Activated CD4-positive, alpha-beta T cell treated with anti-CD3 and anti-CD28 coated beads for 36 hours (primary cell): ENCODE measurements around the gene RASA2. TPM values are rescaled to one million over a fixed set of nuclear protein-coding genes. Genes with fewer than 3 reads are reported as not detected.

Source experiments
- ATAC-seq: fragments of 200-7000 bp; cut with Tn5 transposase; one replicate; pipeline ENCODE4 v1.10.0; 2021; ENCODE audit warnings: mild to moderate bottlenecking, moderate library complexity
- CTCF ChIA-PET: fragments of 350-600 bp; sonication (Branson Sonifier 250); formaldehyde crosslinking; loops from one replicate; lab custom pipeline; 2021; ENCODE audit warnings: antibody characterized with exemption; lab: Charles Lee
- POLR2A ChIA-PET: fragments of 350-600 bp; sonication (Branson Sonifier 250); formaldehyde crosslinking; loops from one replicate; lab custom pipeline; 2021; ENCODE audit warnings: antibody characterized with exemption, inconsistent platforms; lab: Charles Lee
- DNase-seq: peaks from one replicate; pipeline ENCODE4 v3.0.0-alpha.2; 2020
- H3K27ac Mint-ChIP-seq: one replicate; pipeline ENCODE4 v1.8.0; 2021; ENCODE audit warnings: mixed read lengths
- H3K27me3 Mint-ChIP-seq: one replicate; pipeline ENCODE4 v1.8.0; 2021; ENCODE audit warnings: mixed read lengths
- H3K36me3 Mint-ChIP-seq: one replicate; pipeline ENCODE4 v1.8.0; 2021; ENCODE audit warnings: low read depth, mixed read lengths
- H3K4me1 Mint-ChIP-seq: one replicate; pipeline ENCODE4 v1.8.0; 2021; ENCODE audit warnings: mixed read lengths
- H3K4me3 Mint-ChIP-seq: one replicate; pipeline ENCODE4 v1.8.0; 2021; ENCODE audit warnings: mild to moderate bottlenecking, moderate library complexity, mixed read lengths
- H3K9me3 Mint-ChIP-seq: one replicate; pipeline ENCODE4 v1.8.0; 2021; ENCODE audit warnings: low read depth, mixed read lengths
- intact Hi-C, 2 experiments: fragments of 100-400 bp; cut with DNase I in 1 of 2; cut with micrococcal nuclease in 1 of 2; formaldehyde crosslinking; loops; one replicate each; pipeline versions ENCODE4 v1.14.2 to v1.15.1; 2022 to 2024; cut with DNase I, micrococcal nuclease
- total RNA-seq, 2 experiments: library from RNA; stranded (reverse); gene quantifications; one replicate each; pipeline ENCODE4 v1.2.3, GENCODE V29; 2021

RASA2 gene
- total RNA-seq, 2 experiments from 2014 or later: 30.8 to 32.0 TPM

DNA sequence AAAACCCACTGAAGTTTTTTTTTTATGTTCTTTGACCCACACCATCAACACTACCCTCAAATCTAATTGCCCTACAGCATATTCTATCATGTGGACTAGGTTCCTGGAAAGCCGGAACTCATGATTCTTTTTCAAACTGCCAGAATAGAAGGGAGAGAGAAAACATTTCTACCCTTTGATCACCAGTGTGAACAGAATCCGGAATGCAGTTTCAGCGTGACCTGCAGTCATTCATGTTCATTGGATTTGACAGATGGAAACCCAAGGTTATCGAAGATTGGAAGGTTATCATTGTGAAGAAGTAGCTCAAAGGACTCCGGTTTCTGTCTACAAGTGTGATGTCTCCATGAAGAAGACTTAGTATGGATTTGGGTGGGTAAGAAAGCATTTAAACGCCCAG, 39.4 kb upstream of the RASA2 start:
- Mint-ChIP-seq H3K4me3 (no peak overlapping the region), H3K27me3 (no peaks in the 10 kb centered on the region), H3K9me3 (no peaks in the 10 kb centered on the region), H3K4me1 (peaks cover 13% of the 10 kb centered on the region), H3K27ac (peak overlapping the region; percentile 38), H3K36me3 (peaks cover 16% of the 10 kb centered on the region)
- DNase-seq: no peak
- intact Hi-C loops: no loop called here
- ATAC-seq: no peak
- ChIA-PET CTCF (interaction anchor here (0.7 to 4.7 kb wide), 3 partner anchors 74 to 1199 kb away, joined by 3 to 24 read pairs (median 3); no protein-coding TSS in a partner anchor), POLR2A (no interaction called here)

DNA sequence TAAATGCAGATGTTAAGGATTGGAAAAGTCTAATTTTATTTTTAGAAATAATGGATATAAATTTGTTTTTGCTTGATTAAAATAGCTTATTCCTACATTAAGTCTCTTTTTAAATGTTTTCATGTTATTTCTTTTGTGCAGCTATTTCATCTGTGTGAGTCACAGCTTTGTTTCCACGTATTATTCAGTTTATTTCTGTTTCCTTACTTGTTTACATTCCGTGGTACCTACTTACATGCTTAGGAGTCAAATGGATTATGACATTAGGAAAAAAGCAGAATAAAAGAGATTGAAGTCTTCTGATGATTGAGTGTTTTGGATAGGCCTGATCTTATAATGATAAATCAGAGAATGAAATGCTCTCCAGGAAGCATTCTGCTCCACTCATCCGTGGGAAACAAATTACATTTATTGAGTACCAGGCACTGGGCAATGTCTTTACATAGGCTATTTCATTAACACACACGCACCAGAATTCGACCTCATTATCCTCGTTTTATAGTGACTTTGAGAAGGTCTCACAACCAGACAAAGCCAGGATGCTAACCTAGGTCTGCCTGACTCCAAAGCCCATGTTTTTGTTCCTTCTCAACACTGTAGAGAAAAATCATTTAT, 38.1 kb upstream of the RASA2 start:
- H3K27ac Mint-ChIP-seq: peak overlapping the region; percentile 45
- no peak overlapping the region for H3K4me3 Mint-ChIP-seq
- H3K36me3 Mint-ChIP-seq: peaks cover 7% of the 10 kb centered on the region
- intact Hi-C loops: no loop called here
- CTCF ChIA-PET: interaction anchor here (0.7 to 4.7 kb wide), 8 partner anchors 8 to 144 kb away, joined by 3 to 26 read pairs (median 4); no protein-coding TSS in a partner anchor
- ATAC-seq (no peak), DNase-seq (no peak)
- H3K4me1 Mint-ChIP-seq: peaks cover 13% of the 10 kb centered on the region
- no peaks in the 10 kb centered on the region for H3K27me3 Mint-ChIP-seq
- H3K9me3 Mint-ChIP-seq: no peaks in the 10 kb centered on the region
- POLR2A ChIA-PET: interaction anchor here (1.5 kb wide), 1 partner anchor 9 kb away, joined by 5 read pairs; no protein-coding TSS in a partner anchor

DNA sequence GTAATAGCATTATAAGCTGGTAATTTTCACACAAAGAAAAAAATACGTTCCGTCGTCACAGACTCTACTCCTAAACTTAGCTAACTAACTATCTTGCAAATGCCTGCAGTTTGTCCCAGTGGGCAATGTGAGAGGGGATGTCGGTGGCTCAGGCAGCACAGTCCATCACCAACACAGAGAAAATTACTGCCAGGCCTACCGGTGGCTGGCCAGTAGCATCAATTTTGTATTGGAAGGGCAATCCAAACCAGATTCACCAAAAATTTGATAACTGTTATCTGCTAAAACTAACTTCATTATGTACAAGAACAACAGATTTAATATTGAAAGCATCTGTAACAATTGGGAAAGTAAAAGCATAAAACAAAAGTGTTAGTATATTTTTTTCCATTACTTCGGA, 37.4 kb upstream of the RASA2 start:
- peak overlapping the region; percentile 15 for H3K27ac Mint-ChIP-seq
- no peaks in the 10 kb centered on the region for H3K27me3 Mint-ChIP-seq
- DNase-seq: no peak
- H3K36me3 Mint-ChIP-seq: peaks cover 3% of the 10 kb centered on the region
- CTCF ChIA-PET: interaction anchor here (0.6 to 4.7 kb wide), 12 partner anchors 9 to 218 kb away, joined by 3 to 26 read pairs (median 4); partner anchors contain the start of gene PXYLP1
- no peaks in the 10 kb centered on the region for H3K9me3 Mint-ChIP-seq
- H3K4me1 Mint-ChIP-seq: peaks cover 13% of the 10 kb centered on the region
- ATAC-seq: no peak
- intact Hi-C loops: no loop called here
- POLR2A ChIA-PET: interaction anchor here (0.6 to 1.5 kb wide), 2 partner anchors 10 to 533 kb away, joined by 3 to 5 read pairs; no protein-coding TSS in a partner anchor
- no peak overlapping the region for H3K4me3 Mint-ChIP-seq

DNA sequence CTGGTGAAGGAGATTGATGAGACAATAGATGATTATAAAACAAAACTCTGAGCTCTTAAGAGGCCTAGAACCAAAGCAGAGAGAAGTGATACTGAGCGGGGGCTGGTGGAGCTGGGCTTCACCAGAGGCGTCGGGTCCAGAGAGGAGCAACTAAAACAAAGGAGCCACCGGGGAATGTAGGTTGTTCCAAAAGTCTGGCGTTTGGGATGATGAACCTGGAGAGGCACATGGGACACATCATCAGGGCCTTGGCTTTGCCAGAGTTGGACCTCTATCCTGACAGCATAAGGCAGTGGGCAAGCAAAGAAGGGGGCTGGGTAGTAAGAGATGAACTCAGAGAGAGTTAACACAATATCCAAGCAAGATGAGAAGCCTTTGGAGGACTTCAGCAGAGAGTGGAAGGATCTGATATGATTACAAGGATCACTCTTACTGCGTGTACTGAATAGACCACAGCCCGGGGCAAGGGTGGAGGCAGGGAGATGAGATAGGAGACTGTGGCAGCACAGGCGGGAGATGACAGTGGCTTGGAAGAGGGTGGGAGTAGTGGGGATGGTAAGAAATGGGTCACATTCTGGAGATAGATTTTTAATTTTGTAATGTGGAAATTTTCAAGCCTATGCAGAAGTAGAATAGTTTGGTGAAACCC, 36.0 kb upstream of the RASA2 start:
- ChIA-PET POLR2A (no interaction called here), CTCF (interaction anchor here (0.7 to 3.1 kb wide), 10 partner anchors 10 to 219 kb away, joined by 3 to 26 read pairs (median 5); partner anchors contain the start of gene PXYLP1)
- intact Hi-C loops: loop anchor here in 1 of 2 experiments (5.0 kb wide), 1 partner anchor 219 kb away; the partner anchor contains the start of gene PXYLP1
- no peaks in the 10 kb centered on the region for H3K36me3 Mint-ChIP-seq
- H3K27me3 Mint-ChIP-seq: no peaks in the 10 kb centered on the region
- no peak for DNase-seq
- H3K9me3 Mint-ChIP-seq: no peaks in the 10 kb centered on the region
- no peak for ATAC-seq
- peaks cover 22% of the 10 kb centered on the region for H3K4me1 Mint-ChIP-seq
- peak overlapping the region; percentile 11 for H3K27ac Mint-ChIP-seq
- no peak overlapping the region for H3K4me3 Mint-ChIP-seq

DNA sequence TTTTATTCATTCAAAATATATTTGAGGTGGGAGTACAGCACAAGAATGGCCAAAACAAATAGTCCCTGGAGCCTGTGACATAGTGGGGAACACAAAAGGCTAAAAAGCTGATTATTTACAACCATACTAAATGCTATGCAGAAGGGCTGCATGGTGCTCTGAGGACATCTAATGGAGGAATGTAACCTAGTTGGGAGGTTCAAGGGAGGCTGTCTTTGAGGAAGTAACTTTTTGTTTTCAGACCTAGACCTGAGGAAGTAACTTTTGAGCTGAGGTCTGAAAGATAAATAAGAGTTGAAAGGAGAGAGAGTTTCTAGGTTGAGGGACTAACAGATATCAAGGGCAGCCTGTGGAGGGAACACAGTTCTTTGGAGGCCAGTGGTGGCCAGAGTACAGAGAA, 34.8 kb upstream of the RASA2 start:
- DNase-seq (peak; percentile 63), ATAC-seq (peak; percentile 79)
- POLR2A ChIA-PET: no interaction called here
- CTCF ChIA-PET: interaction anchor here (0.6 to 11.8 kb wide), 23 partner anchors 8 to 216 kb away, joined by 3 to 354 read pairs (median 5); partner anchors contain the start of gene ZBTB38
- Mint-ChIP-seq H3K4me3 (no peak overlapping the region), H3K27me3 (no peaks in the 10 kb centered on the region), H3K9me3 (no peaks in the 10 kb centered on the region), H3K36me3 (no peaks in the 10 kb centered on the region), H3K4me1 (peaks cover 22% of the 10 kb centered on the region), H3K27ac (no peak overlapping the region)
- intact Hi-C loops: loop anchor here (1.0 to 5.0 kb wide), 5 partner anchors 91 to 221 kb away; partner anchors contain the start of gene PXYLP1 (in 2 of the 2)

DNA sequence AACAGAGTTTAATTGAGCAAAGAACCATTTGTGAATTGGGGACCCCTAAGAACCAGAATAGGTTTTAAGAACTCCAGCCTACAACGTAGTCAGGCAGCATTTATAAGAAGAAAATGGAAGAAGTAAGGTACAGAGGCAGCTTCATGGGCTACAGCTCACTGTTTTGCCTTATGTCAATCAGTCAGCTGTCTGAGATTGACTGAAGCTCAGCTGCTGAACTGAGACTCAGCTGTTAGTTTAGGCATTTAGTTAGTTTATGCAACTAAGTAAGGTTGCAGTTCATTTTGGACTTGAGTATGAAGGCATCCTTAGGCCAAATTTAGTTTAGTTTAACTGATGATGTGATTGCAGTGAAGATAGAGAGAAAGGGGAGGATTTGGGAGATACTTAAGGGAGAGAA, 34.1 kb upstream of the RASA2 start:
- no peaks in the 10 kb centered on the region for H3K36me3 Mint-ChIP-seq
- no peak for ATAC-seq
- H3K27ac Mint-ChIP-seq: no peak overlapping the region
- ChIA-PET CTCF (interaction anchor here (0.6 to 11.8 kb wide), 31 partner anchors 8 to 642 kb away, joined by 3 to 354 read pairs (median 4); partner anchors contain the start of genes PXYLP1 and ZBTB38), POLR2A (interaction anchor here (0.6 to 1.1 kb wide), 3 partner anchors 80 to 186 kb away, joined by 3 to 8 read pairs (median 3); no protein-coding TSS in a partner anchor)
- peaks cover 22% of the 10 kb centered on the region for H3K4me1 Mint-ChIP-seq
- H3K4me3 Mint-ChIP-seq: no peak overlapping the region
- no peaks in the 10 kb centered on the region for H3K9me3 Mint-ChIP-seq
- no peaks in the 10 kb centered on the region for H3K27me3 Mint-ChIP-seq
- no peak for DNase-seq
- intact Hi-C loops: loop anchor here (1.0 to 5.0 kb wide), 5 partner anchors 91 to 222 kb away; partner anchors contain the start of gene PXYLP1 (in 2 of the 2)

DNA sequence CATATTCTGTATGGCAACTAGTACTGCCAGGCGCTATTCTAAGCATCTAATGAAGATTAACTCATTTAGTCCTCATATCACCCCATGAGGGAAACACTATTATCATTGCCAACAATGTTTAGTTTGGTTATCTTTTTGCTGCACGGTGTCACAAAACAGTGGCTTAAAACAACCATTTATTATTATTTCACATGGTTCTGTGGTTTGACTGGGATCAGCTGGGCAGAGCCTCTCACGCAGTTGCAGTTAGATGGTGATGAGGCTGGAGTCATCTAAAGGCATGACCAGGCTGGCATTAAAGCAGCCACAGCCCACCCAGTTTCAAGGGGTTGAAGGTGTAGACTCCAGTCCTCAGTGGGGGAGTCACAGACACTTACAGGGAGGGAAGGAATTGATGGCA, 32.8 kb upstream of the RASA2 start:
- H3K27me3 Mint-ChIP-seq: no peaks in the 10 kb centered on the region
- no peak for ATAC-seq
- intact Hi-C loops: loop anchor here in 1 of 2 experiments (5.0 kb wide), 1 partner anchor 222 kb away; the partner anchor contains the start of gene PXYLP1
- H3K27ac Mint-ChIP-seq: no peak overlapping the region
- no peak overlapping the region for H3K4me3 Mint-ChIP-seq
- CTCF ChIA-PET: interaction anchor here (0.7 to 11.8 kb wide), 23 partner anchors 8 to 377 kb away, joined by 3 to 354 read pairs (median 6); partner anchors contain the start of gene PXYLP1
- DNase-seq: no peak
- no peaks in the 10 kb centered on the region for H3K9me3 Mint-ChIP-seq
- POLR2A ChIA-PET: interaction anchor here (1.3 kb wide), 1 partner anchor 142 kb away, joined by 4 read pairs; no protein-coding TSS in a partner anchor
- H3K36me3 Mint-ChIP-seq: no peaks in the 10 kb centered on the region
- peaks cover 18% of the 10 kb centered on the region for H3K4me1 Mint-ChIP-seq

DNA sequence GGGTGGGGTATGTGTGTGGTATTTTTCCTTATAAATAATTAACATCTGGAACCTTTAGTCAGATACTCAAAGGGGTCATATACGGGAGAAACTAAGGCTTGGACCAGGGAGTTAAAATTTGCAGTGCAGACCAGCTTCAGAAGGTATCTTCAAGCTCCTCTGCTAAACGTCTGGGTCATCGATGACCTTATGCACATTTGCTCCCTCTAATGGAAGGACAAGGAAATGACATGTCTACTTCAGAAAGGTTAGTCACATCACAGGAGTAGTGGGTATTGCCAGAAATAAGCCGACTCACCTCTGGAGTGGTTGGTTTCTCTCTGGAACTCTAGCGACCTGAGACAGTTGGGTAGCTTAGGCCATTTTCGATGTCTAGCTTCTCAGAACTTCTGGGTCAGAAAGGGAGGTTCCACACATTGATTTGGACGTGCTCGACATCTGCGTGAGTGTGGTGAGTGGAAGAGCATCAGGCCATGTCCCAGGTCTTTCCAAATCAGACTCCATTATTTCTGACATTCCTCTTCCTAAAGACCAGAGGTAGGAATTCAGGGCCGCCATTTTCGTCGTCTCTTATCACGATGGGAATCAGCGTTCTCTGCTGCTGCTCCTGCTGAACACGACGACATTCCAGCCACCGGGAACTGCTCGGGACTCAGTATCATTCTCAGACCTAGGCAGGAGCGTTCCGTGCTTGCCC, 31.8 kb upstream of the RASA2 start:
- CTCF ChIA-PET: interaction anchor here (0.5 to 11.8 kb wide), 45 partner anchors 9 to 486 kb away, joined by 3 to 354 read pairs (median 4); partner anchors contain the start of genes PXYLP1 and ZBTB38
- Mint-ChIP-seq H3K27ac (peak overlapping the region; percentile 14), H3K4me1 (peaks cover 11% of the 10 kb centered on the region), H3K36me3 (no peaks in the 10 kb centered on the region), H3K9me3 (no peaks in the 10 kb centered on the region), H3K27me3 (no peaks in the 10 kb centered on the region), H3K4me3 (no peak overlapping the region)
- peak; percentile 54 for DNase-seq
- intact Hi-C loops: loop anchor here (1.0 to 5.0 kb wide), 3 partner anchors 85 to 223 kb away; partner anchors contain the start of gene PXYLP1 (in 1 of the 2)
- POLR2A ChIA-PET: interaction anchor here (1.3 kb wide), 1 partner anchor 143 kb away, joined by 4 read pairs; no protein-coding TSS in a partner anchor
- ATAC-seq: peak; percentile 90

DNA sequence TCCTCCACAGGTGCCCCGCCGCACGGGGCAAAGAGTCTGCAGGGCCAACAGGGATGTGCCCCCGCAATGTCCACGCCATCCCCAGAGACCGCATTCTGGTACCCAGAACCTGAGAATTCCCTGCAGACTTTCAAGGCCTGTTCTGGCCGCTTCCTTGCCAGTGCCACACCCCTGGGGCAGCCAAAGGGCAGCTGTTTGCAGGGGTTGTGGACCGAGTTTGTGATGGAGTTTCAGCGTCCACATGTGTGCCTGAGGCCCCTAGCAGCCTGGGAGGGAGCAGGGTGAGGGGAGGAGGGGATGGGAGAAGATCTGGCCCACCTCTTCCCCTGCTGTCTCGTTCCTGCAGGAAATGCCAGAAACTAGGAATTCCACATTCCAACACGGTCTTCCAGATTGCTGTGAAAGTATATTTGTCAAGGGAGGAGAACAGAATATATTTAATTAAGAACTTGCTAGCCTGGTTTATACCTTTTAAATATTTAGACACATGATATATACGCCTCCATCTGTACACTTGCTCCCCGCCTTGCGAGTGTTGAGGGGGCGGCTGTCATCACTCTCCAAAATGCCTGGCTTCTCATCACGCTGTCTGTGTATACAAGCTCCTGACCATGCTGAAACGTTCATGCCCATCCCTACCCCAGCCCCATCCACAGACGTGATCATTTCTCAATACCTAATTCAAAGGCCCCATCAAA, 31.1 kb upstream of the RASA2 start:
- POLR2A ChIA-PET: no interaction called here
- no peaks in the 10 kb centered on the region for H3K36me3 Mint-ChIP-seq
- H3K27ac Mint-ChIP-seq: no peak overlapping the region

DNA sequence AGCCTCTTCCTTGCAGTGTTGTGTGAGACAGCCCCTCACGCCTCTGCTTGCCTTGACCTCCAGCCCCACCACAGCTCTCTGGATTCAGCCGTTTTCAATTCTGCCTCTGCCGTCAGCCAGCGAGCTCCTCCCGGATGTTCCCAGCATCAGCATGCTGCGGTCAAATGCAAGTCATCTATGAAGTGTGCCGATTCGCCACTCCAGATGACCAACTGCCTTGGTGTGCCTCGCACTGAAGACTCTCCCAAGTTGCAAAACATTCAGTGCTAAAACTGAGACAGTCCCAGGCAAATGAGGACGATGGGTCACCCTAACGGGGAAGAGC, 30.6 kb upstream of the RASA2 start:
- DNase-seq (no peak), ATAC-seq (no peak)
- no peaks in the 10 kb centered on the region for H3K9me3 Mint-ChIP-seq
- intact Hi-C loops: no loop called here
- H3K27ac Mint-ChIP-seq: no peak overlapping the region
- no peaks in the 10 kb centered on the region for H3K36me3 Mint-ChIP-seq
- POLR2A ChIA-PET: no interaction called here
- no peak overlapping the region for H3K4me3 Mint-ChIP-seq
- CTCF ChIA-PET: interaction anchor here (0.6 to 11.8 kb wide), 11 partner anchors 89 to 161 kb away, joined by 3 to 354 read pairs (median 9); partner anchors contain the start of gene ZBTB38
- no peaks in the 10 kb centered on the region for H3K27me3 Mint-ChIP-seq
- H3K4me1 Mint-ChIP-seq: peaks cover 15% of the 10 kb centered on the region

More for the DNA sequence above, 31.1 kb upstream of the RASA2 start:
- Mint-ChIP-seq H3K4me3 (no peak overlapping the region), H3K27me3 (no peaks in the 10 kb centered on the region), H3K4me1 (peaks cover 15% of the 10 kb centered on the region), H3K9me3 (no peaks in the 10 kb centered on the region)
- ATAC-seq (no peak), DNase-seq (no peak)
- intact Hi-C loops: loop anchor here in 1 of 2 experiments (1.0 kb wide), 2 partner anchors 85 to 152 kb away; no protein-coding TSS in a partner anchor
- CTCF ChIA-PET: interaction anchor here (0.6 to 11.8 kb wide), 29 partner anchors 9 to 485 kb away, joined by 3 to 354 read pairs (median 5); partner anchors contain the start of gene ZBTB38
